Type B pancreatic cell (in vitro differentiated cells): Measurements from ENCODE around the gene CALR3. TPM values are rescaled to one million over a fixed set of nuclear protein-coding genes. Genes with fewer than 3 reads are reported as not detected.
"Not testable (repeated sequence)": the region's sequence is repeated elsewhere in the genome, so short reads cannot be mapped to it uniquely, and the experiment has no call there.

Experiments
- DNase-seq: peaks from one replicate; pipeline ENCODE4 v3.0.0; 2021; ENCODE audit warnings: mixed read lengths; ENCODE audit not compliant: unreplicated experiment; ENCODE audit errors: extremely low spot score
- H3K27ac Mint-ChIP-seq: 2 replicates; pipeline ENCODE4 v1.8.0; 2021; ENCODE audit warnings: mild to moderate bottlenecking, mixed read lengths
- H3K27me3 Mint-ChIP-seq: 2 replicates; pipeline ENCODE4 v1.8.0; 2021; ENCODE audit warnings: mixed read lengths
- H3K36me3 Mint-ChIP-seq: 2 replicates; pipeline ENCODE4 v1.8.0; 2021; ENCODE audit warnings: mixed read lengths
- H3K4me1 Mint-ChIP-seq: one replicate; pipeline ENCODE4 v1.8.0; 2021; ENCODE audit warnings: mixed read lengths; ENCODE audit not compliant: unreplicated experiment
- H3K4me3 Mint-ChIP-seq: 2 replicates; pipeline ENCODE4 v1.8.0; 2021; ENCODE audit warnings: mild to moderate bottlenecking, mixed read lengths
- H3K9me3 Mint-ChIP-seq: 2 replicates; pipeline ENCODE4 v1.8.0; 2021; ENCODE audit warnings: mixed read lengths
- total RNA-seq: library from RNA; stranded (reverse); gene quantifications from 2 replicates; pipeline ENCODE4 v1.2.1, GENCODE V29; 2021; ENCODE audit warnings: low replicate concordance
- TF ChIP-seq, protein P1 (sequence below): fragments of 200-600 bp; sonication (generic); conservative IDR thresholded peaks from 2 replicates; pipeline ENCODE4 v1.5.0; 2021; ENCODE audit warnings: antibody characterized with exemption, mild to moderate bottlenecking

The CALR3 gene
- total RNA-seq, 1 donor from 2014 or later, result not detected

DNA sequence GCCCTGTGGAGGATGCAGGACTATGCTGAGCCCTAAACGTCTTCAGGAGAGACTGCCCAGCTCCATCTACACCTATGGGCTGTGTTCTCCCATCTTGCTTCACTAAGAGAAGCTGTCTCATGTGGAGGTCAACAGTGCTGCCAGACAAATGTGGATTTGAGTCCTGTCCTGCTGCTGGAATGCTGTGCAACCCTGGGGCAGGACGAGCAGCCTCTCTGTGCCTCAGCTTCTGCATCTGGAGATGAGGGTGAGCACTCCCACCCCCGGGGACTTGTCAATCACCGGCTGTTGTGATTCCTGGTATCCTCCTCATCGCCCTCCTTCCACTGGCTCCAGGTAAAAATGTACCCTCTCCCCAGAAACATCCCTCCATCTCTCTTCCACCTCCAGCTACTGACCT is 40.5 kb downstream of the CALR3 start:
- H3K27ac Mint-ChIP-seq, result no peak overlapping the region
- no peak for DNase-seq
- no peak overlapping the region for H3K4me3 Mint-ChIP-seq
- peaks cover 47% of the 10 kb centered on the region for H3K4me1 Mint-ChIP-seq
- H3K9me3 Mint-ChIP-seq, result no peaks in the 10 kb centered on the region
- H3K36me3 Mint-ChIP-seq, result no peaks in the 10 kb centered on the region
- H3K27me3 Mint-ChIP-seq, result no peaks in the 10 kb centered on the region
- TF ChIP-seq, protein P1, sequence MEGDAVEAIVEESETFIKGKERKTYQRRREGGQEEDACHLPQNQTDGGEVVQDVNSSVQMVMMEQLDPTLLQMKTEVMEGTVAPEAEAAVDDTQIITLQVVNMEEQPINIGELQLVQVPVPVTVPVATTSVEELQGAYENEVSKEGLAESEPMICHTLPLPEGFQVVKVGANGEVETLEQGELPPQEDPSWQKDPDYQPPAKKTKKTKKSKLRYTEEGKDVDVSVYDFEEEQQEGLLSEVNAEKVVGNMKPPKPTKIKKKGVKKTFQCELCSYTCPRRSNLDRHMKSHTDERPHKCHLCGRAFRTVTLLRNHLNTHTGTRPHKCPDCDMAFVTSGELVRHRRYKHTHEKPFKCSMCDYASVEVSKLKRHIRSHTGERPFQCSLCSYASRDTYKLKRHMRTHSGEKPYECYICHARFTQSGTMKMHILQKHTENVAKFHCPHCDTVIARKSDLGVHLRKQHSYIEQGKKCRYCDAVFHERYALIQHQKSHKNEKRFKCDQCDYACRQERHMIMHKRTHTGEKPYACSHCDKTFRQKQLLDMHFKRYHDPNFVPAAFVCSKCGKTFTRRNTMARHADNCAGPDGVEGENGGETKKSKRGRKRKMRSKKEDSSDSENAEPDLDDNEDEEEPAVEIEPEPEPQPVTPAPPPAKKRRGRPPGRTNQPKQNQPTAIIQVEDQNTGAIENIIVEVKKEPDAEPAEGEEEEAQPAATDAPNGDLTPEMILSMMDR, result no peak

DNA sequence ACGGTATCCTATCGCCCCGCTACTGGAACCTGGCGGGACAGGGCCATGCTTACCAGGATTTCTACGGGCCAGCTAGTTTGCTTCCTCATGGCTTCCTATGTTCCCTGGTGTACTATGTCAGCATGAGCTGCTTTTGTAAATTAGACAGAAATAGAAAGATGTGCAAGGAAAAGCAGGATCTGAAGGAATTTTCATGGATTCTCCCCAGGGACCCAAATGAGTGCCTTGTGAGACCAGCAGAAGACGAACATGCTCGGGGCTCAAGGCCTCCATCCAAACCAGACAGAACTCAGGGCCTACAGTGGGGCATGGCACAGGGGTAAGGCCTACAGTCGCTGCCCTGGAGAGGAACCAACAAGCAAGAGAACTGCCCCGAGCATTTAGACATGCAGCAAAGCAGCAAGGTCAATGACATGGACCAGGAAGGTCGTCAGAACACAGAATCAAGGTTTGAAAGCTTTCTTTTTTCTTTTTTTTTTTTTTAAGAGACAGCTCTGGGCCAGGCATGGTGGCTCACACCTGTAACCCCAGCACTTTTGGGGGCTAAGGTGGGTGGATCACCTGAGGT is 41.5 kb downstream of the CALR3 start:
- H3K27ac Mint-ChIP-seq, result peak overlapping the region; percentile 74
- no peaks in the 10 kb centered on the region for H3K27me3 Mint-ChIP-seq
- DNase-seq, result no peak

DNA sequence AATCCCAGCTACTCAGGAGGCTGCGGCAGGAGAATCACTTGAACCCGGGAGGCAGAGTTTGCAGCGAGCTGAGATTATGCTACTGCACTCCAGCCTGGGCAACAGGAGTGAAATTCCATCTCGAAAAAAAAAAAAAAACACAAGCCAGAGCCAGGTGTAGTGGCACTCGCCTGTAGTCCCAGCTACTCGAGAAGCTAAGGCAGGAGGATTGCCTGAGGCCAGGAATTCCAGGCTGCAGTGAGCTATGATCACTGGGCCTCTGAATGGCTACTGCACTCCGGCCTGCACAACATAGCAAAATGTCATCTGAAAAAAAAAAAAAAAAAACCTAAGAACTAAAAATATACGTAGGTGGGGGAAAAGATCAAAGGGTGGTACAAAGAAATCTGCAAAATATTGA is 43.6 kb downstream of the CALR3 start:
- Mint-ChIP-seq H3K4me3 (no peak overlapping the region), H3K4me1 (peaks cover 32% of the 10 kb centered on the region), H3K36me3 (no peaks in the 10 kb centered on the region), H3K27me3 (no peaks in the 10 kb centered on the region), H3K9me3 (no peaks in the 10 kb centered on the region), H3K27ac (no peak overlapping the region)
- TF ChIP-seq, protein P1, result no peak
- DNase-seq, result no peak

More for the DNA sequence above, 41.5 kb downstream of the CALR3 start:
- Mint-ChIP-seq H3K4me1 (peaks cover 42% of the 10 kb centered on the region), H3K4me3 (peak overlapping the region; percentile 33), H3K36me3 (no peaks in the 10 kb centered on the region), H3K9me3 (no peaks in the 10 kb centered on the region)
- TF ChIP-seq, protein P1, result no peak

DNA sequence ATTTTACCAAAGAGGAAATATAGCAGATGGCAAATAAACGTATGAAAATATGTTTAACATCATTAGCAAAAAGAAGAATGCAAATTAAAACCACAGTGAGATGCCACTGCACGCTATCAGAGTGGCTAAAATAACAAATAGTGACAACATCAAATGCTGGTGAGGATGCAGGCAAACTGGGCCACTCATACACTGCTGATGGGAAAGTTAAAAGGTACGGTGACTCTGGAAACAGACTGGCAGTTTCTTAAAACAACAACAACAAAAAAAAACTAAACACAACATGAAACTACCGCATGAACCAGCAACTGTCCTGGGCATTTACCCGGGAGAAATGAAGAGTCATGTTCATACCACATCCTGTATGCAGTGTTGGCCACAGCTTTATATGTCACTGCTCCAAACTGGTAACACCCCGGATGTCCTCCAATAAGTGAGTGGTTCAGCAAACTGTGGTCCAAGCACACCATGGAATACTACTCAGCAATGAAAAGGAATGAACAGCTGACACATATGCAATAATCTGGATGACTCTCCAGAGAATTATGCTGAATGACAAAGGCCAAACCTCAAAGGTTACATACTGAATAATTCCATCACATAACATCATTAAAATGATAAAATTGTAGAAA is 46.5 kb downstream of the CALR3 start:
- Mint-ChIP-seq H3K27me3 (no peaks in the 10 kb centered on the region), H3K27ac (no peak overlapping the region), H3K36me3 (no peaks in the 10 kb centered on the region), H3K9me3 (no peaks in the 10 kb centered on the region), H3K4me3 (no peak overlapping the region), H3K4me1 (peaks cover 41% of the 10 kb centered on the region)
- TF ChIP-seq, protein P1, result no peak
- no peak for DNase-seq

DNA sequence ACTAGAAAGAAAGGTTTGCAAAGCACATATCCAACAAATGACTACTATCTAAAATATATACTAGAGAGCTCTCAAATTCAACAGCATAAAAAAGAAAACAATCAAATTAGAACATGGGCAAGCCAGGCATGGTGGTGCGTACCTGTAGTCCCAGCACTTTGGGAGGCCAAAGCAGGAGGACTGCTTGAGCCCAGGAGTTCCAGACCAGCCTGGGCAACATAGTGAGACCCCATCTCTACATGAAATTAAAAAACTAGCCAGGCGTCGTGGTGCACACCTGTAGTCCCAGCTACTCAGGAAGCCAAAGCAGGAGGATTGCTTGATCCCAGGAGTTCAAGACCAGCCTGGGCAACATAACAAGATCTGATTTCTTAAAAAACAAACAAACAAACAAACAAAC is 47.1 kb downstream of the CALR3 start:
- not testable (repeated sequence) for H3K36me3 Mint-ChIP-seq, H3K27ac Mint-ChIP-seq, H3K9me3 Mint-ChIP-seq, DNase-seq, H3K4me3 Mint-ChIP-seq, H3K27me3 Mint-ChIP-seq
- peaks cover 40% of the 10 kb centered on the region for H3K4me1 Mint-ChIP-seq

DNA sequence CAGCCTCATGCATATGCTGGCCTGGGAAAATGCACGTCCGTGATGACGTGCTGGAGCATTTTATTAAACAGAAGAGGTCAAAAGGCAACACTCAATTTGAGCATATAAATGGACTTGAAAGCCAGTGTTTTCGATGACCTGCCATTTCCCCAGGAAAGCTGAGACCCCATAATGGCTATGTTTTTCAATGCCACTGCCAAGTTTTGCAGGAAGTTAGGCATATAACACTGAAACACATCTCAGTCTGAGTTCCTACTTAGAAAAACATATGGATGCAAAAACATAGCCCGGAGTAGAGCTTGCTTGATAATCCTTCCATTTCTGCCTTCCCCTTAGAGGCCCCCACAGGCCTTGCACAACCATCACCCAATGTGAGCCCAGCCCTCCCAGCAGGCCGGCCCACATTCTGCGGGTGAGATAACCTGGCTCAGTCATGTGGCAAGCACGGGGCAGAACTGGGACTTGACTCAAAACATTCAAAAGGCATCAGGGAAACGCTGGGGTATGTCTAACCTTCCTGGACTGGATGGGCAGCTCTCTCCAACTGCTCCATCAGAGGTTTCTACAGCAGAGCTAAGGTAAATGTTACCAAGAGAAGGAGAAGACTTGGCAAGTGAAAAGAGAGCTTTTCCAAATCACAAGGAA is 49.1 kb downstream of the CALR3 start:
- TF ChIP-seq, protein P1, result no peak
- H3K36me3 Mint-ChIP-seq, result no peaks in the 10 kb centered on the region
- peak overlapping the region; percentile 78 for H3K27ac Mint-ChIP-seq
- peaks cover 54% of the 10 kb centered on the region for H3K4me1 Mint-ChIP-seq
- no peaks in the 10 kb centered on the region for H3K9me3 Mint-ChIP-seq
- peak overlapping the region; percentile 62 for H3K4me3 Mint-ChIP-seq
- no peaks in the 10 kb centered on the region for H3K27me3 Mint-ChIP-seq
- no peak for DNase-seq
